ENCODE measurements around the gene ZNF35. TPM values are rescaled to one million over a fixed set of nuclear protein-coding genes. Genes with fewer than 3 reads are reported as not detected.

Gene ZNF35
- total and polyA plus RNA-seq, 2 of the 8 experiments (the other 6 are each of a cell fraction or from before 2014, with no cell fraction given) = 2.9 to 20.0 TPM

GRCh38 chr3:44669760-44670159, 21.2 kb downstream of the ZNF35 start:
- Histone ChIP-seq H3K4me2 (ENCODE audit: insufficient read depth in 1 of 2, low read depth in 2 of 2, low read length in 2 of 2) (no peak overlapping the region), H3K4ac (replicated peaks; ENCODE audit: insufficient read length, low read depth, low read length) (no peak overlapping the region), H3K9me3 (ENCODE audit: insufficient read depth in 2 of 2, low read depth in 1 of 2, low read length in 1 of 2) (peaks cover 4 to 19% of the 10 kb centered on the region in 2 experiments; a peak in 3 of 4 replicates), H3K14ac (ENCODE audit: insufficient read length) (no peak overlapping the region), H3K23me2 (ENCODE audit: low read depth, low read length) (no peaks in the 10 kb centered on the region), H4K20me1 (replicated peaks in 1 of 2; ENCODE audit: control insufficient read depth in 1 of 2, insufficient read depth in 2 of 2, low read length in 2 of 2) (no peaks in the 10 kb centered on the region), H3K36me3 (ENCODE audit: control insufficient read depth in 2 of 4, insufficient read depth in 4 of 4, low read length in 3 of 4) (no peaks in the 10 kb centered on the region; a peak in 1 of 8 replicates), H4K91ac (replicated peaks; ENCODE audit: insufficient read length, low read length) (no peak overlapping the region), H4K8ac (ENCODE audit: extremely low read depth, insufficient read depth, low read length) (no peak overlapping the region), H3K23ac (ENCODE audit: insufficient read length) (no peak overlapping the region), H2AFZ (ENCODE audit: low read length) (no peak overlapping the region), H3K9ac (replicated peaks in 1 of 4; ENCODE audit: extremely low read depth in 1 of 4, low read depth in 3 of 4, low read length in 3 of 4) (no peak overlapping the region), H3K79me1 (ENCODE audit: low read depth, low read length) (no peaks in the 10 kb centered on the region), H3K18ac (ENCODE audit: extremely low read depth, low read length) (no peak overlapping the region), H2BK120ac (replicated peaks; ENCODE audit: low read depth, low read length) (no peak overlapping the region), H2AK5ac (ENCODE audit: low read depth, low read length) (no peak overlapping the region), H4K5ac (ENCODE audit: insufficient read length, low read depth, low read length) (no peak overlapping the region), H2BK20ac (ENCODE audit: low read length) (no peak overlapping the region), H3K4me3 (ENCODE audit: extremely low read depth in 1 of 4, insufficient read depth in 2 of 4, low read depth in 3 of 4, low read length in 4 of 4) (no peak overlapping the region), H2BK15ac (ENCODE audit: low read length) (no peak overlapping the region), H3K79me2 (ENCODE audit: control insufficient read depth in 1 of 2, insufficient read depth in 2 of 2, low read length in 2 of 2) (no peaks in the 10 kb centered on the region), H3K4me1 (replicated peaks in 1 of 4; ENCODE audit: control insufficient read depth in 3 of 4, insufficient read depth in 4 of 4, low read length in 3 of 4) (no peaks in the 10 kb centered on the region), H3K27me3 (replicated peaks in 1 of 4; ENCODE audit: control insufficient read depth in 3 of 4, extremely low read depth in 1 of 4, insufficient read depth in 3 of 4, low read length in 3 of 4) (no peaks in the 10 kb centered on the region), H2BK5ac (ENCODE audit: low read depth, low read length) (no peak overlapping the region), H2BK12ac (ENCODE audit: low read depth, low read length) (no peak overlapping the region), H3K56ac (replicated peaks; ENCODE audit: insufficient read length, low read depth, low read length) (no peak overlapping the region), H3K27ac (ENCODE audit: low read depth, low read length) (no peak overlapping the region)
- no peak for TF ChIP-seq YY1 (IDR thresholded peaks at IDR 0.05; ENCODE audit: low read depth, low read length)
- TF ChIP-seq POLR2AphosphoS5 (IDR thresholded peaks at IDR 0.05; ENCODE audit: low read depth, low read length) = 0 out of 2 replicates have a peak, but pooled peaks have one; percentile 12
- no peak for TF ChIP-seq MAFK (IDR thresholded peaks at IDR 0.05; ENCODE audit: low read depth, low read length)
- DNase-seq (ENCODE audit: low read depth in 1 of 2, low spot score in 2 of 2) (no peak), FAIRE-seq (no peak)
- ChIA-PET POLR2A (ENCODE audit: partially characterized antibody) (interaction anchor here (0.8 kb wide), 1 partner anchor 20 kb away, joined by 4 read pairs; no protein-coding TSS in a partner anchor), CTCF (ENCODE audit: partially characterized antibody) (interaction anchor here (2.7 kb wide), 1 partner anchor 9 kb away, joined by 11 read pairs; no protein-coding TSS in a partner anchor)
- WGBS, 2 experiments (ENCODE audit: extremely low coverage in 1 of 2, insufficient coverage in 1 of 2, insufficient read length in 1 of 2, insufficient replicate concordance in 2 of 2, low coverage in 1 of 2, low lambda C conversion rate in 2 of 2, missing lambda C conversion rate in 1 of 2) = 91% methylated on average over 3 of the region's 6 CpGs; no CpG with 5 or more reads in 1 of the 2 experiments

Data from H1 (cell line).